GM18517 (cell line): Measurements from ENCODE around the gene VAV3.
"Not testable (repeated sequence)": the region's sequence is repeated elsewhere in the genome, so short reads cannot be mapped to it uniquely, and the experiment has no call there.

ENCODE experiments used
- ATAC-seq: cut with Tn5 transposase; IDR thresholded peaks from one replicate; pipeline ENCODE4 v1.9.1; 2021; ENCODE audit warnings: mild to moderate bottlenecking, moderate library complexity; ENCODE audit not compliant: unreplicated experiment

VAV3 gene

DNA sequence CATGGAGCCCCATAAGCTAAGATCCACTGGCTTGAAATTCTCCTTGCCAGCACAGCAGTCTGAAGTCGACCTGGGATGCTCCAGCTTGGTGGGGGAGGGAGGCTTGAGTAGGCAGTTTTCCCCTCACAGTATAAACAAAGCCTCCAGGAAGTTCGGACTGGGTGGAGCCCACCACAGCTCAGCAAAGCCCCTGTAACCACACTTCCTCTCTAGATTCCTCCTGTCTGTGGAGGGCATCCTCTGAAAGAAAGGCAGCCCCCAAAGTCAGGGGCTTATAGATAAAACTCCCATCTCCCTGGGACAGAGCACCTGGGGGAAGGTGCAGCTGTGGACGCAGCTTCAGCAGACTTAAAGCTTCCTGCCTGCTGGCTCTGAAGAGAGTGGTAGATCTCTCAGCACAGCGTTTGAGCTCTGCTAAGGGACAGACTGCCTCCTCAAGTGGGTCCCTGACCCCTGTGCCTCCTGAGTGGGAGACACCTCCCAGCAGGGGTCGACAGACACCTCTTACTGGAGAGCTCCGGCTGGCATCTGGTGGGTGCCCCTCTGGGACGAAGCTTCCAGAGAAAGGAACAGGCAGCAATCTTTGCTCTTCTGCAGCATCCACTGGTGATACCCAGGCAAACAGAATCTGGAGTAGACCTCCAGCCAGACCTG lies 120.3 kb downstream of the VAV3 start:
- ATAC-seq: not testable (repeated sequence)

DNA sequence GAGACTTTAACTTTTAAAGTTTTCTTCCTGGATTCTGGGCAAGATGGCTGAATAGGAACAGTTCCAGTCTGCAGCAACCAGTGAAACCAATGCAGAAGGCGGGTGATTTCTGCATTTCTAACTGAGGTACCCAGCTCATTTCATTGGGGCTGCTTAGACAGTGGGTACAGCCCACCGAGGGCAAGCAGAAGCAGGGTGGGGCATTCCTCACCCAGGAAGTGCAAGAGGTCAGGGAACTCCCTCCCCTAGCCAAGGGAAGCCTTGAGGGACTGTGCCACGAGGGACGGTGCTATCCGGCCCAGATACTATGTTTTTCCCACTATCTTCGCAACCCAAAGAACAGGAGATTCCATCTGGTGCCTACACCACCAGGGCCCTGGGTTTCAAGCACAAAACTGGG lies 121.0 kb downstream of the VAV3 start:
- ATAC-seq: no peak

DNA sequence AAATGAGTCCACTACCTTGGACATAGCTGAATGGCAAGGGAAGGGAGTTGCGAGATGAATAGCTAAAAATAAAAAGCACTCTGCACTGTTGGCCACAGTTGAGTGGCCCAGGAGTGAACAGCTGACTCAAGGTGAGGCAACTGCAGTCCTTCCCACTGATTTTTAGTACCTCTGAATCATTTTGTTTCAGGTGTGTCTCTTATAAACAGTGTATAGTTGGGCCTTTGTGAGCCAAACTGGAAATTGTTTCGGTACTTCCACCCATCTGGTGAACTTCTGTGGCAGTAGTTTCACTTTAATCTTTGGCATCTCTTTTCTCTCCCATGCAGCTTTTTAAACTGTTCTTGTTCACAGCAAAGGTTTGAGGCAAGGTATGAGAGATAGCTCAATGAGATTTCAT lies 122.7 kb downstream of the VAV3 start:
- ATAC-seq: no peak

- no peak for ATAC-seq
Measured at GRCh38 chr1:107840725-107841124, 124.3 kb downstream of the VAV3 start.

DNA sequence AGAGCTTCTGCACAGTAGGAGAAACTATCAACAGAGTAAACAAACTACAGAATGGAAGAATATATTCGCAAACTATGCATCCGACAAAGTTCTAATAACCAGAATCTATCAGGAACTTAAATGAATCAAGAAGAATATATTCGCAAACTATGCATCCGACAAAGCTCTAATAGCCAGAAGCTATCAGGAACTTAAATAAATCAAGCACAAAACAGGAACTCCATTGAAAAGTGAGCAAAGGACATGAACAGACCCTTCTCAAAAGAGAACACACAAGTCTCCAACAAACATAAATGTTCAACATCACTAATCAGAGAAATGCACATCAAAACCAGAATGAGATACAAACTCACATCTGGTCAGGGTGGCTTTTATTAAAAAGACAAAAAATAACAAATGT lies 126.9 kb downstream of the VAV3 start:
- no peak for ATAC-seq

GRCh38 chr1:107835151-107835670 lies 129.8 kb downstream of the VAV3 start:
- ATAC-seq: no peak

GRCh38 chr1:107833061-107833460 lies 131.9 kb downstream of the VAV3 start:
- ATAC-seq: no peak

GRCh38 chr1:107831921-107832320 lies 133.1 kb downstream of the VAV3 start:
- no peak for ATAC-seq

- ATAC-seq: no peak
Measured at GRCh38 chr1:107830526-107830925, 134.5 kb downstream of the VAV3 start.

GRCh38 chr1:107830075-107830474 lies 134.9 kb downstream of the VAV3 start:
- no peak for ATAC-seq

DNA sequence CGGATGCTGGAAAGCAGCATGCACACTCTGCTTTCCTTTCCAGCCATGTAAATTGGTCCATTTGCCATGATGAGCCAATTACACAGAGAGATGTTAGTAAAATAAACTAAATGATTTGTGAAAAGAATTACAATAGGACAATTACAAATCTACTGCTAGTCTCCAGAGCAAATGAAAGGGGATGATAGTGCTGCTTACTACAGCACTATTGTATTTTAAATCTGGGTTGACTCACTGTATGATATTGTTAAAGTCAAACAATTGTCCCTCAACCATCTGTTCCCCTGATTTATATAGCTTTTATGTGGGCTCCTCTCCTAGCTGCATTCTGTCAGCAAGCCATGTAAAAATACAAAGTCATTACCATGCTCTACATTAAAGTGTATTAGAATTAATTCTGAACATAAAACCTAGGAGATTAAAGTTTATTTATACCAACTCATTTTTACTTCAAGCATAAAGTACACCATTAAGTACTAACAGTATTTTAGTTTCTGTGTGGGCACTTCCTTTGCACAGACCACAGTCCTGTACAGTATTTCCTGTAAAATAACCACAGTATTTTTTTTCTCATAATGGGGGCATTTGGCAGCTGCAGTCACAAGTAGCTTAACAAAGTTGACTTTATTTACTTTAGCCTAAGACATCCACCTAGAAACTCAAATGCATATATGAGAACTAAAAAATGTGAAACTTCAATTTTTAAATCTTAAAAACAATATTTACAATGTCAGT lies 135.8 kb downstream of the VAV3 start:
- no peak for ATAC-seq

GRCh38 chr1:107824946-107825345 lies 140.0 kb downstream of the VAV3 start:
- no peak for ATAC-seq

- no peak for ATAC-seq
Measured at GRCh38 chr1:107821340-107821739, 143.6 kb downstream of the VAV3 start.

GRCh38 chr1:107820801-107821200 lies 144.2 kb downstream of the VAV3 start:
- ATAC-seq: no peak

DNA sequence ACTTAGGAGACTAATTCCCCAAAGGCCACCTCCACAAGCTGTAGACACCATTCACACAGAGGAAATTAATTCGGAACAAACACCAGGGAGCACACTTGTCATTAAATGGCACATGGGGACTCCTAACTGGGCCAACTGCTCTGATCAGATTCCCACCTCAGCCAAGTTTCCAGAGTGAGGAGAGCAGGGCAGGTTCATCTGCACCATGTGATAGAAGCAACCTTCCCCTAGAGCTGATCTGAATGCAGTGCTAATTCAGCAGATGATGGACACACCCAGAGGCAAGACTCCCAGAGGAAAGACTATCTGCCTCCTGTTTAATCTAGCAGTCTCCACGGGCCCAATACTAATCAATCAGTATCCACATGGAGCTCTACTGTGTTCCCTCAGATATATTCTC lies 147.0 kb downstream of the VAV3 start:
- no peak for ATAC-seq

GRCh38 chr1:107817206-107817605 lies 147.8 kb downstream of the VAV3 start:
- ATAC-seq: no peak

DNA sequence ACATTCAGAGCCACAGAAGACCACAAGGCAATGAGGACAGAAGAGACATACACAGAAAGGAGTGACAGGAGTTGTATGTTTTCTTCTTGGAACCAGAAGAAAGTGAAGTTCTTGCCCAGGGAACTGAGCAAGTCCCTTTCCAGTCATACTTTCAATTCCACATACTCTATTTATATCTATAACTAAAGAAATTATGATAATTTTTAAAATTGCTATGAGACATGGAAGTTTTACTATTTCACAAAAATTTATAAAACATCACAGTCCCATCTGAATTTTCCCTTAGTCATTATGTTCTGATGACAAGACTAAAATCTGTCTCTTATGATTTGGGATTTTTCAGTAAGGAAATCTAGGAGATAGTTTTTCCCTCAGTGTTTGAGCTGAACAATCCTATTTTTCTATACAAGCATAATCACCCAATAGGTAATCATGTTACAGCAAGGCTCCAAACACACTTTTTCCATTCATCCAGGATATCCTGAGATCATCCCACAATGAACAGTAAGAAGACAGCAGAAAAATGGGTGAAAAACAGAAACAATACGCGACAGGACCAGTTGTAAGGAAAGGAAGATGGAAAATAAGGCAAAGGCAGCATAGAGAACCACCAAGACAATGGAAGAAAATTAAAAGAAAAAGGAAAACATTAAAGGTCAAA lies 154.6 kb downstream of the VAV3 start:
- ATAC-seq: no peak

DNA sequence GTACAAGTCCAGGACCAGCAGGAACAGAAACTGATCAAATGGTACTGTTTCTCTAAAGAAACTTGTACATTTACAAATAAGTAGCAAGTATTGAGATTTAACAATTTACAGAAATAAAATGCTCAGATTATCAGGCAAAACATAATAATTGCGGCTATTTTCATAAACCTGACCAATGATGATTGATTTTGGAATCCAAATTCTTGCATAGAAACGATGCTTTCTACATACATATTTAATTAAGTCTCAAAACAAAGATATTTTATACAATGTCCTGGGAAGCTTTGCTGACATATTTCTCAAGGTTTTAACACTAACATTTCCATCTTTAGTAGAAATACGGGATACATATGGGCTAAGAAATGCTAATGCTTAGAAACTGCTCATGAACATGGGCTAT lies 157.1 kb downstream of the VAV3 start:
- no peak for ATAC-seq

DNA sequence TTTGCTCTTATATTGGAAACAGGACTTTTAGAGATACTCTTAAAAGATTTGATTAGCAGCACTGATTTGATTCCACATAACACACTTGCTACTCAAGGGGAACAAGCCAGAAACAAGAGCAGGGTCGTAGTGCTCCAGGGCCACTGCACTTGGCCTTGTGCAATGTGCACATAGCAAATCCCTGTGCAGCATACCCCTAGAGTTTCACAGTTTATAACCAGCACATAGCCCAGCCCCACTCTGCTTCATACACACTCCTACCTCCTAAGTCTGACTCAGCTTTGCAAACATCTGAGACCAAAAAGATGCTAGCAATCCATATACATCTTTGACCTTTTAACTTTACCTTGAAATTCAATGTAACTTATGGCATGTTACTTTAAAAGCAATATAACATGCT lies 157.6 kb downstream of the VAV3 start:
- no peak for ATAC-seq

DNA sequence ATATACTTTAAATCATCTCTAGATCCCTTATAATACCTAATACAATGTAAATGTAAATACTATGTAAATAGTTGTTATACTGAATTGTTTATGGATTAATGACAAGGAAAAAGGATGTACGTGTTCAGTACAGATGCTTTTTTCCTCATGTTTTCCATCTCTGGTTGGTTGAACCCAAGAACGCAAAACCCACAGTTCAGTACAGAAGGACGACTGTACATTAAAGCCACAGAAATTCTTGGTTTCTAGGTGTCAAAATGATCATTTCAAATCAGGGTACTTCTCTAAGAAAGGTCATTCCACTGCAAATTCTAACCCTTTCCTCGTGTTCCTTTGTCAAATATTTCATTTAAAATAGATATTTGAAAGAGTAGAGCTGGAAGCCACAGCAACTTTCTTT lies 158.1 kb downstream of the VAV3 start:
- no peak for ATAC-seq

DNA sequence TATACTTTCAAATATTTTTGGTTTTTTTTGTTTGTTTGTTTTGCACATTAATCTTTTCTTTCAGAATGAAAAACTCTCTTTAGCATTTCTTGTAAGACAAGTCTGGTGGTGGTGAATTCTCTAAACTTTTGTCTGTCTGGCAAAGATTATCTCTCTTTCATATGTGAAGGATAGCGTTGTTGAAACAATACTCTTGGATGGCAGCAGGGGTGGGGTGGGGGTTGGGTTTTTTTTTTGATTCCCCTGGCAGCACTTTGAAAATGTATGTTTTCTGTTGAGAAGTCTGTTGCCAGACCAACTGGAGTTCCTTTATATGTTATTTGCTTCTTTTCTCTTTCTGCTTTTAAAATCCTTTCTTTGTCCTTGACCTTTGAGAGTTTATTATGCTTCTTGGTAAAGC lies 160.2 kb downstream of the VAV3 start:
- no peak for ATAC-seq

DNA sequence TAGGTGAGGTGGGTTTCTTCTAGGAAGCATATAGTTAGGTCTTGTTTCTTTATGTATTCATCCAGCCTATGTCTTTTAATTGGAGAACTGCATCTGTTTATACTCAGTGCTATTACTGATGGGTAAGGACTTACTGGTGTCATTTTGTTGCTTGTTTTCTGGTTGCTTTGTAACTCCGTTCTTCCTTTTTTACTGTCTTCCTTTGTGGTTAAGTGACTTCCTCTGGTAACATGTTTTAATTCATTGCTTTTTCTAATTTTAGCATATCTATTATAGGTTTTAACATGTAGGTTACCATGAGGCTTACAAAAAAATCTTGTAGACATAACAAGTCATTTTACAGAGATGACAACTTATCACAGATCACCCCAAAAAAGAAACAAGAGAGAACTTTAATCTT lies 160.8 kb downstream of the VAV3 start:
- no peak for ATAC-seq
